HG02678 (cell line): ENCODE data around the gene GJA3.
A peak's percentile ranks its signal among the peaks of the same experiment; 100 is the strongest.

ENCODE experiments used
- ATAC-seq: cut with Tn5 transposase; IDR thresholded peaks from one replicate; pipeline ENCODE4 v1.9.1; 2021; ENCODE audit warnings: mild to moderate bottlenecking, moderate library complexity; ENCODE audit not compliant: unreplicated experiment

The GJA3 gene

GRCh38 chr13:20185366-20186056, 24.7 kb upstream of the GJA3 start:
- no peak for ATAC-seq

- peak; percentile 77 for ATAC-seq
Observed at GRCh38 chr13:20182231-20182846, 21.5 kb upstream of the GJA3 start.

GRCh38 chr13:20181188-20181587, 20.3 kb upstream of the GJA3 start:
- no peak for ATAC-seq

GRCh38 chr13:20178156-20178555, 17.3 kb upstream of the GJA3 start:
- ATAC-seq, result no peak

- no peak for ATAC-seq
Observed at GRCh38 chr13:20177049-20177831, 16.4 kb upstream of the GJA3 start.

- ATAC-seq, result no peak
Observed at GRCh38 chr13:20175907-20176652, 15.2 kb upstream of the GJA3 start.

GRCh38 chr13:20175406-20175794, 14.5 kb upstream of the GJA3 start:
- ATAC-seq, result no peak

- ATAC-seq, result peak; percentile 94
Observed at GRCh38 chr13:20174656-20175405, 14.0 kb upstream of the GJA3 start.

- ATAC-seq, result no peak
Observed at GRCh38 chr13:20173116-20173746, 12.4 kb upstream of the GJA3 start.

GRCh38 chr13:20171364-20171763, 10.5 kb upstream of the GJA3 start:
- ATAC-seq, result no peak

- ATAC-seq, result no peak
Observed at GRCh38 chr13:20170921-20171320, 10.1 kb upstream of the GJA3 start.

- no peak for ATAC-seq
Observed at GRCh38 chr13:20168396-20168795, 7.5 kb upstream of the GJA3 start.

GRCh38 chr13:20165417-20166257, 4.8 kb upstream of the GJA3 start:
- no peak for ATAC-seq

- no peak for ATAC-seq
Observed at GRCh38 chr13:20161951-20162300, 1.1 kb upstream of the GJA3 start.

- peak; percentile 48 for ATAC-seq
Observed at GRCh38 chr13:20161275-20161950, 561 bp upstream of the GJA3 start.

GRCh38 chr13:20159646-20160305, 1.1 kb downstream of the GJA3 start:
- no peak for ATAC-seq

- ATAC-seq, result no peak
Observed at GRCh38 chr13:20157151-20157796, 3.6 kb downstream of the GJA3 start.

- ATAC-seq, result no peak
Observed at GRCh38 chr13:20156702-20157101, 4.2 kb downstream of the GJA3 start.
